ENCODE results near the gene KMT2E. TPM values are rescaled to one million over a fixed set of nuclear protein-coding genes. Genes with fewer than 3 reads are reported as not detected.

Gene KMT2E
- total and polyA plus RNA-seq, 2 donors (not counting 3 experiments of a cell fraction or from before 2014, with no cell fraction given): 19.0 to 74.8 TPM

DNA sequence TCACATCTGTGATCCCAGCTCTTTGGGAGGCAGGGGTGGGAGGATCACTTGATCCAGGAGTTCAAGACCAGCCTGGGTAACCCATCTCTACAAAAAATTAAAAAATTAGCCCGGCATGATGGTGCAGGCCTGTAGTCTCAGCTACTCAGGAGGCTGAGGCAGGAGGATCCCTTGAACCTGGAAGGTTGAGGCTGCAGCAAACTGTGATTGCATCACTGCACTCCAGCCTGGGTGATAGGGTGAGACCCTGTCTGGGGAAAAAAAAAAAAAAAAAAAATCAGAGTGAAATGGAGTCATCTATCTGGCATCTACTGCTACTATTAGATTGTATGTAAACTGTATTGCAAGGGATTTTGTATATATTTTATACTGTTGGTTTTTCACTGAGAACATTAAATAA, 59.1 kb downstream of the KMT2E start:
- DNase-seq (ENCODE audit: low read depth, low spot score) (no peak), FAIRE-seq (no peak)
- Histone ChIP-seq H3K9me3 (replicated peaks; ENCODE audit: control insufficient read depth, insufficient read depth, low read length) (no peaks in the 10 kb centered on the region), H4K20me1 (replicated peaks; ENCODE audit: control insufficient read depth, extremely low read depth, insufficient read depth, low read length) (no peaks in the 10 kb centered on the region), H3K9ac (replicated peaks; ENCODE audit: extremely low read depth, insufficient read depth, low read length) (no peak overlapping the region), H3K4me1 (ENCODE audit: control insufficient read depth, extremely low read depth, insufficient read depth, low read length) (no peaks in the 10 kb centered on the region), H3K36me3 (ENCODE audit: control insufficient read depth in 2 of 2, extremely low read depth in 1 of 2, insufficient read depth in 2 of 2, low read length in 2 of 2) (peaks cover 11 to 42% of the 10 kb centered on the region in 2 experiments), H3K27me3 (ENCODE audit: control insufficient read depth in 2 of 2, insufficient read depth in 2 of 2, low read length in 2 of 2) (no peaks in the 10 kb centered on the region), H3K4me2 (ENCODE audit: insufficient read depth, low read length) (no peak overlapping the region), H3K27ac (ENCODE audit: insufficient read depth, low read depth, low read length) (no peak overlapping the region), H3K4me3 (replicated peaks in 1 of 3; ENCODE audit: insufficient read depth in 1 of 3, low read depth in 1 of 3, low read length in 3 of 3) (no peak overlapping the region), H3K79me2 (ENCODE audit: control insufficient read depth, insufficient read depth, low read length) (peaks cover 14% of the 10 kb centered on the region), H2AFZ (ENCODE audit: low read depth, low read length) (no peak overlapping the region), H3K9me1 (replicated peaks; ENCODE audit: control insufficient read depth, extremely low read depth, insufficient read depth, low read length) (no peaks in the 10 kb centered on the region)
- intact Hi-C loops (cut with micrococcal nuclease) (no loop called here), dilution Hi-C loops (cut with MboI; ENCODE audit: extremely low pct_ligation_motif_present, low sequenced_read_pairs) (no loop called here)
- TF ChIP-seq, protein P1, sequence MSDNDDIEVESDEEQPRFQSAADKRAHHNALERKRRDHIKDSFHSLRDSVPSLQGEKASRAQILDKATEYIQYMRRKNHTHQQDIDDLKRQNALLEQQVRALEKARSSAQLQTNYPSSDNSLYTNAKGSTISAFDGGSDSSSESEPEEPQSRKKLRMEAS (IDR thresholded peaks at IDR 0.05; ENCODE audit: insufficient read depth, insufficient read length): no peak
- no peak for TF ChIP-seq FOS (IDR thresholded peaks at IDR 0.05; ENCODE audit: borderline replicate concordance, insufficient read depth, low read length)
- no TSS peak for BruUV-seq (replicated peaks)
- POLR2A ChIA-PET: interaction anchor here (0.7 kb wide), 1 partner anchor 420 kb away, joined by 5 read pairs; no protein-coding TSS in a partner anchor
- CTCF ChIA-PET: no interaction called here

DNA sequence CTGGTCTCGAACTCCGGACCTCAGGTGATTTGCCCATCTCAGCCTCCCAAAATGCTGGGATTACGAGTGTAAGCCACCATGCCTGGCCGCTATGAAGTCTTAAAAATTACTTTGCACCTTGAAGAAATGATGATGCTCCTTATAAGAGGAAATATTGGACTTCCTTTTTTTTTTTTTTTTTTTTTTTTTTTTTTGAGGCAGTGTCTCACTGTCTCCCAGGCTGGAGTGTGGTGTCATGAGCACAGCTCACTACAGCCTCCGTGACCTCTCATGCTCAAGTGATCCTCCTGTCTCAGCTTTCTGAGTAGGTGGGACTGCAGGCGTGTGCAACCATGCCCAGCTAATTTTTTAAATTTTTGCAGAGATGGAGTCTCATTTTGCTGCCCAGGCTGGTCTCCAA, 65.3 kb downstream of the KMT2E start:
- BruUV-seq (replicated peaks): no TSS peak
- DNase-seq (ENCODE audit: low read depth, low spot score) (no peak), FAIRE-seq (no peak)
- Histone ChIP-seq H3K4me1 (ENCODE audit: control insufficient read depth, extremely low read depth, insufficient read depth, low read length) (no peaks in the 10 kb centered on the region), H4K20me1 (replicated peaks; ENCODE audit: control insufficient read depth, extremely low read depth, insufficient read depth, low read length) (no peaks in the 10 kb centered on the region), H3K9ac (replicated peaks; ENCODE audit: extremely low read depth, insufficient read depth, low read length) (no peak overlapping the region), H2AFZ (ENCODE audit: low read depth, low read length) (no peak overlapping the region), H3K4me2 (ENCODE audit: insufficient read depth, low read length) (no peak overlapping the region), H3K4me3 (replicated peaks in 1 of 3; ENCODE audit: insufficient read depth in 1 of 3, low read depth in 1 of 3, low read length in 3 of 3) (no peak overlapping the region), H3K9me3 (replicated peaks; ENCODE audit: control insufficient read depth, insufficient read depth, low read length) (no peaks in the 10 kb centered on the region), H3K27me3 (ENCODE audit: control insufficient read depth in 2 of 2, insufficient read depth in 2 of 2, low read length in 2 of 2) (no peaks in the 10 kb centered on the region), H3K9me1 (replicated peaks; ENCODE audit: control insufficient read depth, extremely low read depth, insufficient read depth, low read length) (no peaks in the 10 kb centered on the region), H3K79me2 (ENCODE audit: control insufficient read depth, insufficient read depth, low read length) (no peaks in the 10 kb centered on the region), H3K27ac (ENCODE audit: insufficient read depth, low read depth, low read length) (no peak overlapping the region), H3K36me3 (ENCODE audit: control insufficient read depth in 2 of 2, extremely low read depth in 1 of 2, insufficient read depth in 2 of 2, low read length in 2 of 2) (peaks cover 17 to 32% of the 10 kb centered on the region in 2 experiments)
- TF ChIP-seq POLR2AphosphoS5 (IDR thresholded peaks at IDR 0.05; ENCODE audit: insufficient read depth, low read depth, low read length) (no peak), GATA2 (IDR thresholded peaks at IDR 0.05; ENCODE audit: insufficient read depth, insufficient read length, low read depth, low read length) (no peak), JUN (IDR thresholded peaks at IDR 0.05; ENCODE audit: borderline replicate concordance, insufficient read depth, insufficient read length, low read depth) (no peak), FOS (IDR thresholded peaks at IDR 0.05; ENCODE audit: borderline replicate concordance, insufficient read depth, low read length) (no peak), POLR2A (IDR thresholded peaks at IDR 0.05; ENCODE audit: low read depth, low read length) (no peak), MYC (IDR thresholded peaks at IDR 0.05; ENCODE audit: low read depth, low read length) (no peak), EZH2 (IDR thresholded peaks at IDR 0.05; ENCODE audit: borderline replicate concordance, low read depth, low read length, severe bottlenecking) (no peak)
- TF ChIP-seq, protein P2, sequence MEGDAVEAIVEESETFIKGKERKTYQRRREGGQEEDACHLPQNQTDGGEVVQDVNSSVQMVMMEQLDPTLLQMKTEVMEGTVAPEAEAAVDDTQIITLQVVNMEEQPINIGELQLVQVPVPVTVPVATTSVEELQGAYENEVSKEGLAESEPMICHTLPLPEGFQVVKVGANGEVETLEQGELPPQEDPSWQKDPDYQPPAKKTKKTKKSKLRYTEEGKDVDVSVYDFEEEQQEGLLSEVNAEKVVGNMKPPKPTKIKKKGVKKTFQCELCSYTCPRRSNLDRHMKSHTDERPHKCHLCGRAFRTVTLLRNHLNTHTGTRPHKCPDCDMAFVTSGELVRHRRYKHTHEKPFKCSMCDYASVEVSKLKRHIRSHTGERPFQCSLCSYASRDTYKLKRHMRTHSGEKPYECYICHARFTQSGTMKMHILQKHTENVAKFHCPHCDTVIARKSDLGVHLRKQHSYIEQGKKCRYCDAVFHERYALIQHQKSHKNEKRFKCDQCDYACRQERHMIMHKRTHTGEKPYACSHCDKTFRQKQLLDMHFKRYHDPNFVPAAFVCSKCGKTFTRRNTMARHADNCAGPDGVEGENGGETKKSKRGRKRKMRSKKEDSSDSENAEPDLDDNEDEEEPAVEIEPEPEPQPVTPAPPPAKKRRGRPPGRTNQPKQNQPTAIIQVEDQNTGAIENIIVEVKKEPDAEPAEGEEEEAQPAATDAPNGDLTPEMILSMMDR (IDR thresholded peaks at IDR 0.05; ENCODE audit: extremely low read depth in 1 of 2, insufficient read depth in 1 of 2, low read depth in 1 of 2, low read length in 2 of 2): no peak
- TF ChIP-seq, protein P1 (IDR thresholded peaks at IDR 0.05; ENCODE audit: insufficient read depth, insufficient read length): no peak
- ChIA-PET CTCF (interaction anchor here (0.6 to 1.5 kb wide), 3 partner anchors 13 to 460 kb away, joined by 3 to 9 read pairs (median 3); no protein-coding TSS in a partner anchor), POLR2A (no interaction called here)
- dilution Hi-C loops (cut with MboI; ENCODE audit: extremely low pct_ligation_motif_present, low sequenced_read_pairs) (no loop called here), intact Hi-C loops (cut with micrococcal nuclease) (loop anchor here (5.0 kb wide), 1 partner anchor 157 kb away; no protein-coding TSS in a partner anchor)

All from endothelial cell of umbilical vein (primary cell).